IMR-90 (cell line): ENCODE data around the gene CERS6.

Source experiments
- BHLHE40 ChIP-seq: fragments of 150-350 bp; IDR thresholded peaks from 2 replicates; pipeline ENCODE4 v1.6.1; 2016; ENCODE audit warnings: mild to moderate bottlenecking, low read depth, low read length
- CEBPB ChIP-seq: IDR thresholded peaks from 2 replicates; pipeline ENCODE4 v1.6.1; 2012; ENCODE audit warnings: low read depth, low read length, improper control_type of control experiment
- CTCF ChIP-seq: conservative IDR thresholded peaks from 2 replicates; pipeline ENCODE4 v1.5.1; 2012; ENCODE audit warnings: mild to moderate bottlenecking, low read depth, low read length, improper control_type of control experiment
- FOS ChIP-seq: fragments of 150-350 bp; IDR thresholded peaks from 2 replicates; pipeline ENCODE4 v1.6.1; 2016; ENCODE audit warnings: low read depth, low read length
- MXI1 ChIP-seq: IDR thresholded peaks from 2 replicates; pipeline ENCODE4 v1.6.1; 2012; ENCODE audit warnings: low read depth, mild to moderate bottlenecking, low read length, moderate library complexity, borderline replicate concordance
- NFE2L2 ChIP-seq: fragments of 150-350 bp; IDR thresholded peaks from 2 replicates; pipeline ENCODE4 v1.6.1; 2016; ENCODE audit warnings: low read depth, mild to moderate bottlenecking, low read length
- POLR2A ChIP-seq: IDR thresholded peaks from 2 replicates; pipeline ENCODE4 v1.6.1; 2012; ENCODE audit warnings: mild to moderate bottlenecking, low read depth, low read length
- RAD21 ChIP-seq: IDR thresholded peaks from 2 replicates; pipeline ENCODE4 v1.6.1; 2012; ENCODE audit warnings: low read length, improper control_type of control experiment
- RCOR1 ChIP-seq: IDR thresholded peaks from 2 replicates; pipeline ENCODE4 v1.6.1; 2012; ENCODE audit warnings: mild to moderate bottlenecking, low read length, improper control_type of control experiment; ENCODE audit not compliant: insufficient replicate concordance
- RFX5 ChIP-seq: IDR thresholded peaks from 2 replicates; pipeline ENCODE4 v1.8.0; 2012; ENCODE audit warnings: low read depth, mild to moderate bottlenecking, low read length, moderate library complexity
- SMC3 ChIP-seq: fragments of 150-350 bp; IDR thresholded peaks from 2 replicates; pipeline ENCODE4 v1.6.1; 2016; ENCODE audit warnings: low read depth, mild to moderate bottlenecking, antibody characterized with exemption, low read length, moderate library complexity
- TF ChIP-seq, protein P1 (sequence below): fragments of 150-350 bp; IDR thresholded peaks from 2 replicates; pipeline ENCODE4 v1.6.1; 2017; ENCODE audit warnings: mild to moderate bottlenecking, antibody characterized with exemption, low read length, low read depth

DNA sequence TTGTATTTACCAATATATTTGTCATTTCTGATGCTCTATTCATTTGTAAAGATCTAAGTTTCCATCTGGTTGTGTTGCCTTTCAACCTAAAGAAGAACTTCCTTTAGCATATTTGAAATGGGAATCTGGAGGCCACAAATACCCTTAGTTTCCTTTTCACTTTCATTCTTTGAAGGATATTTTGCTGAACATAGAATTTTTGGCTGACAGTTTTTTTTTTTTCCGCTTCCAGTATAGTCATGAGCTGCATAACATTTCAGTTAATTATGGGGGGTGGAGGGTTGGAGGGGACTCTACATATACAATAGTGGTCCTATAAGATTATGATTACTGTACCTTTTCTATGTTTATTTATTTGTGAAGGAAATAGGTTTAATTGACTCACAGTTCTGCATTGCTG is 83.9 kb downstream of the CERS6 start:
- TF ChIP-seq NFE2L2 (no peak), RFX5 (no peak), CEBPB (no peak), CTCF (no peak), POLR2A (no peak), RCOR1 (no peak), SMC3 (no peak), BHLHE40 (no peak), RAD21 (no peak), MXI1 (no peak), FOS (no peak)
- TF ChIP-seq, protein P1, sequence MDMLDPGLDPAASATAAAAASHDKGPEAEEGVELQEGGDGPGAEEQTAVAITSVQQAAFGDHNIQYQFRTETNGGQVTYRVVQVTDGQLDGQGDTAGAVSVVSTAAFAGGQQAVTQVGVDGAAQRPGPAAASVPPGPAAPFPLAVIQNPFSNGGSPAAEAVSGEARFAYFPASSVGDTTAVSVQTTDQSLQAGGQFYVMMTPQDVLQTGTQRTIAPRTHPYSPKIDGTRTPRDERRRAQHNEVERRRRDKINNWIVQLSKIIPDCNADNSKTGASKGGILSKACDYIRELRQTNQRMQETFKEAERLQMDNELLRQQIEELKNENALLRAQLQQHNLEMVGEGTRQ: no peak
